ENCODE data around the gene WSCD2. TPM values are rescaled to one million over a fixed set of nuclear protein-coding genes. Genes with fewer than 3 reads are reported as not detected.

The WSCD2 gene
- total RNA-seq, 2 experiments from 2014 or later: not detected

DNA sequence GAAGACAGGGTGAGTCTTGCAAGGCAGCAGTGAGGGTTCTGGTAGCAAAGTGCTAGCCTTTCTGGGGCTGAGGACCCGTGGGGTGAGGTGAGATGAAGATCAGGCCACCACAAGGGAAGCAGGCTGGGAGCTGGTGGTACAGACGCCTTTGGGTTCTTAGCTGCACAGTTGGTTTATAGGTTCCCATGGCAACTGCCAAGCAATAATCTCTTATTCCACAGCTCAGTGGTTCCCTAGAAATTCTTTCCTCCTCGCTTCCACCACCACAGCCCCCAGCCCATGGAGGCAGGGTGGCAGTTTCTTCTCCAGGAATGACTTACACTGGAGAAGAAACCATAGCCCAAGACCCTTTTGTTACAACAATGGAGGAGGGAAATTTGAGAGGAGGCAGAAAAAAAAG is 127.9 kb downstream of the WSCD2 start:
- POLR2A ChIA-PET: no interaction called here
- no peak for ATAC-seq (ENCODE audit: low read depth)
- Mint-ChIP-seq H3K4me1 (peaks cover 2% of the 10 kb centered on the region), H3K9me3 (peaks cover 2% of the 10 kb centered on the region), H3K4me3 (no peak overlapping the region), H3K27me3 (peaks cover 5% of the 10 kb centered on the region), H3K36me3 (no peaks in the 10 kb centered on the region), H3K27ac (no peak overlapping the region)
- no peak for DNase-seq

GRCh38 chr12:108257610-108258106 is 128.6 kb downstream of the WSCD2 start:
- Mint-ChIP-seq H3K36me3 (no peaks in the 10 kb centered on the region), H3K9me3 (peaks cover 2% of the 10 kb centered on the region), H3K4me1 (peaks cover 2% of the 10 kb centered on the region), H3K27ac (no peak overlapping the region), H3K4me3 (no peak overlapping the region), H3K27me3 (peaks cover 5% of the 10 kb centered on the region)
- ATAC-seq (ENCODE audit: low read depth): no peak
- no peak for DNase-seq
- POLR2A ChIA-PET: no interaction called here

DNA sequence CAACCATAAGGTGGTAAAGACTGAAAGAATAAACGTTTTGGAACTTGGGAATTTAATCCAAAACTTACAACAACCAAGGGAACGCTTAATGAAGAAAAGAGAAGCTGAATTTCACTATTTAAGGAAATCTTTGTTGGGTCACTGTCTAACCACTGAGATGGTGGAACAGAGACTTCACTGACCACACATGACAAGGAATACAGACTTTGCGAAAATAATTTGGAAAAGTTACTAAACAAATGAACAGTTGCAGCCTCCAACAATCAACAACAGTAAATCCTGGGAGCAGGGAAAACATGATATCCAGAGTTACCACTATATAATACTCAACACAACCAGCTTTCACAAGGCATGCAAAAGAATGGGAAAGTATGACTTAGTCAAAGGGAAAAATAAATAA is 131.0 kb downstream of the WSCD2 start:
- DNase-seq (no peak), ATAC-seq (ENCODE audit: low read depth) (no peak)
- Mint-ChIP-seq H3K4me1 (no peaks in the 10 kb centered on the region), H3K36me3 (no peaks in the 10 kb centered on the region), H3K27ac (no peak overlapping the region), H3K27me3 (peaks cover 5% of the 10 kb centered on the region), H3K4me3 (no peak overlapping the region), H3K9me3 (peaks cover 2% of the 10 kb centered on the region)
- POLR2A ChIA-PET: no interaction called here

DNA sequence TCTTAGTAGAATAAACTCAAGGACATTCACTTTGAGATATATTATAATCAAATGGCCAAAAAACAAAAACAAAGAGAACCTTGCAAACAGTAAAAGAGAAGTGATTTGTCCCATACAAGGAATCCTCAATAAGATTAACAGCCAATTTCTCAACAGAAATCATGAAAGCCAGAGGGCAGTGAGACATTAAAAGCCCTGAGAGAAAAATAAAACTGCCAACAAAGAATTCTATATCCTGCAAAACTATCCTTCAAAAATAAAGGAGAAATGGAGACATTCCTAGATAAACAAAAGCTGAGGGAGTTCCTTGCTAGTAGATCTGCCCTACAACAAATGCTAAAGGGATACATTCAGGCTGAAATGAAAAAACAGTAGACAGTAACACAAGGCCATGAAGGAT is 131.9 kb downstream of the WSCD2 start:
- no peak for DNase-seq
- no peaks in the 10 kb centered on the region for H3K36me3 Mint-ChIP-seq
- H3K27ac Mint-ChIP-seq: no peak overlapping the region
- no peak overlapping the region for H3K4me3 Mint-ChIP-seq
- peaks cover 5% of the 10 kb centered on the region for H3K27me3 Mint-ChIP-seq
- H3K4me1 Mint-ChIP-seq: no peaks in the 10 kb centered on the region
- ATAC-seq (ENCODE audit: low read depth): no peak
- H3K9me3 Mint-ChIP-seq: peaks cover 2% of the 10 kb centered on the region
- POLR2A ChIA-PET: no interaction called here

- ATAC-seq (ENCODE audit: low read depth) (no peak), DNase-seq (no peak)
- Mint-ChIP-seq H3K27me3 (peaks cover 2% of the 10 kb centered on the region), H3K9me3 (peaks cover 2% of the 10 kb centered on the region), H3K4me3 (no peak overlapping the region), H3K4me1 (no peaks in the 10 kb centered on the region), H3K27ac (no peak overlapping the region), H3K36me3 (no peaks in the 10 kb centered on the region)
- POLR2A ChIA-PET: no interaction called here
Measured at GRCh38 chr12:108265505-108265904, 136.4 kb downstream of the WSCD2 start.

DNA sequence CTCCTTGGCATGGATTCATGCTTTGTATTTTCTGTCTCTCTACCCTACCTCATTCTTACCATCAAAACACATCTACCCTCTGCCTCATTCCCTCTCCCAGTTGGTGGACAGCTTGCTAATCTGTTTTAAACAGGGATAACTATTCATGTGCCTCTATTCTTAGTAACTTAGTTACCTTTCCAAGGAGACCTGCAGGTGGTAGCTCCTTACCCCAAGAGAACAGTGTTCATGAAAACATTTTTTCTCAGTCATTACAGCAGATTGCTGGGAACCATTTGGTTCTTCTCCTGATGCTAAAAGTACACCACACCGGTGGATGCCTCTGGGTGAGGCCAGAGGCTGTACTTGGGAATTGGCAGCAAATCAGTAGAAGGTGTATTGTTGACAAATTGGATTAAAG is 137.0 kb downstream of the WSCD2 start:
- POLR2A ChIA-PET: no interaction called here
- DNase-seq: no peak
- no peak overlapping the region for H3K4me3 Mint-ChIP-seq
- H3K27me3 Mint-ChIP-seq: peaks cover 2% of the 10 kb centered on the region
- H3K27ac Mint-ChIP-seq: no peak overlapping the region
- H3K9me3 Mint-ChIP-seq: no peaks in the 10 kb centered on the region
- no peak for ATAC-seq (ENCODE audit: low read depth)
- H3K4me1 Mint-ChIP-seq: no peaks in the 10 kb centered on the region
- no peaks in the 10 kb centered on the region for H3K36me3 Mint-ChIP-seq

GRCh38 chr12:108267450-108267849 is 138.4 kb downstream of the WSCD2 start:
- Mint-ChIP-seq H3K36me3 (no peaks in the 10 kb centered on the region), H3K9me3 (no peaks in the 10 kb centered on the region), H3K27me3 (no peaks in the 10 kb centered on the region), H3K4me3 (no peak overlapping the region), H3K4me1 (no peaks in the 10 kb centered on the region), H3K27ac (no peak overlapping the region)
- DNase-seq: no peak
- no peak for ATAC-seq (ENCODE audit: low read depth)
- POLR2A ChIA-PET: no interaction called here

DNA sequence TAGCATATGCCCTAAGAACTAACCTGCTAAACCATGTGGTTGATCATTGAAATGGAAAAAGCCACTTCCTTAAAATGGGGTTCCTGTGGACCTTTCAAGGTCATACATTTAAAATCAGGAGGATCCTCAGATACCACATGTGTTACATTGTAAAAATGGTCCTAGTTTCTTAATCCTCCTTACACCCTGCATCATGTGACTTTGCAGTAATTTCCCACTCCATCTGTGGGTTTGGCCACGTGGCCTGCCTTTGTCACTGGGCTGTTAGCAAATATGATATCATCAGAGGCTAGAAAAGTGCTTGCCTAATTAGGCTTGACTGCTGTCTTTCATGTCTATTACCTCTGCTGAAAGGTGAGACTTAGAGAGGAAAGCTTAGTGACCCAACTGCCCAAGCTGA is 139.3 kb downstream of the WSCD2 start:
- DNase-seq (no peak), ATAC-seq (ENCODE audit: low read depth) (no peak)
- no peak overlapping the region for H3K27ac Mint-ChIP-seq
- H3K4me1 Mint-ChIP-seq: no peaks in the 10 kb centered on the region
- POLR2A ChIA-PET: no interaction called here
- no peaks in the 10 kb centered on the region for H3K9me3 Mint-ChIP-seq
- no peaks in the 10 kb centered on the region for H3K36me3 Mint-ChIP-seq
- no peak overlapping the region for H3K4me3 Mint-ChIP-seq
- no peaks in the 10 kb centered on the region for H3K27me3 Mint-ChIP-seq

DNA sequence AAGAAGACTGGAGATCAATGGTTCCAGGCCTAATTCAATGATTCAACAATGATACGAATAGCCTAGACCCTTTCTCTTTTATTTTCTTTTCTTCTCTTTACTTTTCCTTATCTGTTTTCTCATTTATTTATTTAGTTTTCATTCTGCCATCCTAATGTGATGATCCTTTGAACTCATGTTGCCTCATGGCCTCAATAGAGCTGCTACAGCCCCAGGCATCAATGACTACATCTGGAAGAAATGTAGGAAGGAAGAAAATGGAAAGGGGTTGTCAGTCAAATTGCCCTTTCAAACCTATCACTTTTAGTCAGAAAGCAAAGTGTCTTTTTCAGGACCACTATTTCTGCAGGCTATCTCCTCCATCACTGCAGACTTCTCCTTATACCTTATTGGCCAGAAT is 140.1 kb downstream of the WSCD2 start:
- no peaks in the 10 kb centered on the region for H3K27me3 Mint-ChIP-seq
- H3K27ac Mint-ChIP-seq: no peak overlapping the region
- POLR2A ChIA-PET: no interaction called here
- H3K4me3 Mint-ChIP-seq: no peak overlapping the region
- H3K36me3 Mint-ChIP-seq: no peaks in the 10 kb centered on the region
- H3K4me1 Mint-ChIP-seq: no peaks in the 10 kb centered on the region
- no peaks in the 10 kb centered on the region for H3K9me3 Mint-ChIP-seq
- ATAC-seq (ENCODE audit: low read depth) (no peak), DNase-seq (no peak)

GRCh38 chr12:108270035-108270848 is 141.2 kb downstream of the WSCD2 start:
- H3K9me3 Mint-ChIP-seq: no peaks in the 10 kb centered on the region
- DNase-seq (no peak), ATAC-seq (ENCODE audit: low read depth) (no peak)
- no peak overlapping the region for H3K27ac Mint-ChIP-seq
- no peaks in the 10 kb centered on the region for H3K36me3 Mint-ChIP-seq
- no peaks in the 10 kb centered on the region for H3K27me3 Mint-ChIP-seq
- no peaks in the 10 kb centered on the region for H3K4me1 Mint-ChIP-seq
- H3K4me3 Mint-ChIP-seq: no peak overlapping the region
- POLR2A ChIA-PET: no interaction called here

DNA sequence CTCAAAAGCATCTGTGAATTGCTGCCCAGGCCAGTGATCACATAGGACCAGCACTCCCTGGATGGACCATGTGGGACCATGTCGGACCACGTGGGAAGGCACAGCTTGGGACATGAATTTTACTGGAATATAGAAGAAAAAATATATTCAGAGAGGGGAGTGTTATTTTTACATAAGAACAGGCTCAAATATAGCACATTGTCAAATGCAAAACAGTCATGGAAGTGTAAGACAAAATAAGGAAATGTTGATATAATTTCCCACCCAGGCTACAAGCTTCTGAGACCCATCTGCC is 141.7 kb downstream of the WSCD2 start:
- H3K4me3 Mint-ChIP-seq: no peak overlapping the region
- no peak overlapping the region for H3K27ac Mint-ChIP-seq
- DNase-seq: no peak
- POLR2A ChIA-PET: no interaction called here
- no peaks in the 10 kb centered on the region for H3K27me3 Mint-ChIP-seq
- H3K4me1 Mint-ChIP-seq: no peaks in the 10 kb centered on the region
- H3K36me3 Mint-ChIP-seq: no peaks in the 10 kb centered on the region
- no peak for ATAC-seq (ENCODE audit: low read depth)
- H3K9me3 Mint-ChIP-seq: no peaks in the 10 kb centered on the region

DNA sequence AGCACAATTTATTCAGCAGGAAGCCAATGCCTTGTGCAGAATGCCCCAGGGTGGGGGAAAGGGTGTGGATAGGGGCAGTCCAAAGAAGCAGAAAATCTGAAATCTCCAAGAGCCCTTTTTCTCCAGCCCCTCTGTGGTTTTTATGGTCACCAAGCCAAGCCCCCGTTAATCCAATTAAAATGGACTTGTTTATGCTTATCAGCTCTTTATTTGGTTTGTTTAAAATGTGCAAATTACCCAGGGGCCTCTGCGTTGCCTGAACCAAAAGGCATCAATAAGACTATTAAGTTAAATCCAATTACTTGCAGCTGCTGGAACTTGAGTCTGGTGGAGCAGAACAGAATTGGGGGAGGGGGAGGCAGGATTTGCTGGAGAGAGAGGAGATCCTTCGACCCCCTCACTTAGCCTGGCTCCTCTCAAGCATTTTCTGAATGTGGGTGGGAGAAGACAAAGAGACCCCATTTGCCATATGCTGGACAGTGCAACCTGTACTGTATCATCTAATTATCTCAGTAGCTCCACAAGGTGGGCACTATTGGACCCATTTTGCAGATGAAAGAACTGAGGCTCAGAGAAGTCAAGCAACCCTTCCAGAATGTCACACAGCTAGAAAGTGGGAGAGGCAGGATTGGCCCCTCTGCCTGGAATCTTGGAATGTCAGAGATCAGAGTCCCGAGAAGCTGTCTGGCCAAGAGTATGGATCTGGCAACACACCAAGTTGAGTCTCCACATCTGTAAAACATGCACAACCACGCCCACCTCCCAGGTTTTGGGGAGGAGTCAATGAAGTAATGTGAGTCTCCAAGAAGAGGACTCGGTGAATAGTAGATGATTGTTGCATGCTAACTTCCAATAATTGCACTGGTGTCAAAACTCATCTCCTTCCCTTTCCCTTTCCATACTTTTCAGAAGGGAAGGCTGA is 143.1 kb downstream of the WSCD2 start:
- Mint-ChIP-seq H3K27me3 (no peaks in the 10 kb centered on the region), H3K27ac (no peak overlapping the region), H3K4me1 (no peaks in the 10 kb centered on the region), H3K36me3 (no peaks in the 10 kb centered on the region), H3K9me3 (no peaks in the 10 kb centered on the region), H3K4me3 (no peak overlapping the region)
- no peak for DNase-seq
- no peak for ATAC-seq (ENCODE audit: low read depth)
- POLR2A ChIA-PET: no interaction called here

GRCh38 chr12:108273217-108273616 is 144.1 kb downstream of the WSCD2 start:
- Mint-ChIP-seq H3K36me3 (no peaks in the 10 kb centered on the region), H3K4me3 (no peak overlapping the region), H3K9me3 (no peaks in the 10 kb centered on the region), H3K27me3 (no peaks in the 10 kb centered on the region), H3K27ac (no peak overlapping the region), H3K4me1 (peaks cover 3% of the 10 kb centered on the region)
- ATAC-seq (ENCODE audit: low read depth) (no peak), DNase-seq (no peak)
- POLR2A ChIA-PET: no interaction called here

GRCh38 chr12:108277613-108278012 is 148.5 kb downstream of the WSCD2 start:
- POLR2A ChIA-PET: no interaction called here
- no peak overlapping the region for H3K4me3 Mint-ChIP-seq
- ATAC-seq (ENCODE audit: low read depth) (no peak), DNase-seq (no peak)
- H3K9me3 Mint-ChIP-seq: no peaks in the 10 kb centered on the region
- peaks cover 12% of the 10 kb centered on the region for H3K27me3 Mint-ChIP-seq
- no peaks in the 10 kb centered on the region for H3K36me3 Mint-ChIP-seq
- H3K4me1 Mint-ChIP-seq: peaks cover 6% of the 10 kb centered on the region
- H3K27ac Mint-ChIP-seq: no peak overlapping the region
